Left ventricle myocardium inferior (tissue), 1 donor: ENCODE data around the gene COMP. TPM values are rescaled to one million over a fixed set of nuclear protein-coding genes. Genes with fewer than 3 reads are reported as not detected.

Experiments
- DNase-seq: peaks from one replicate; pipeline ENCODE4 v3.0.0-alpha.2; 2020
- H3K27ac ChIP-seq: fragments of 200-600 bp; replicated peaks from 2 replicates; pipeline ENCODE4 v1.8.0; 2021
- H3K27me3 ChIP-seq: fragments of 200-600 bp; 2 replicates; pipeline ENCODE4 v1.8.0; 2021; ENCODE audit warnings: low read depth
- H3K36me3 ChIP-seq: fragments of 200-600 bp; 2 replicates; pipeline ENCODE4 v1.8.0; 2021
- H3K4me1 ChIP-seq: fragments of 200-600 bp; 2 replicates; pipeline ENCODE4 v1.8.0; 2021
- H3K4me3 ChIP-seq: fragments of 200-600 bp; 2 replicates; pipeline ENCODE4 v1.8.0; 2021; ENCODE audit warnings: mild to moderate bottlenecking, moderate library complexity
- H3K9me3 ChIP-seq: fragments of 200-600 bp; replicated peaks from 2 replicates; pipeline ENCODE4 v1.8.0; 2021
- intact Hi-C: fragments of 100-400 bp; cut with micrococcal nuclease; formaldehyde crosslinking; loops from one replicate; pipeline ENCODE4 v1.11.0; 2022
- total RNA-seq: library from RNA; stranded (reverse); fragmentation: NEBNext Ultra II Directional; extraction: Animal tissue kit (Norgen Biotek cat#: 25700); gene quantifications from one replicate; pipeline ENCODE4 v1.2.1, GENCODE V29; 2021
- TF ChIP-seq, protein P1 (sequence below): fragments of 200-600 bp; IDR thresholded peaks from 2 replicates; pipeline ENCODE4 v1.8.0; 2021; ENCODE audit warnings: antibody characterized with exemption, mild to moderate bottlenecking, borderline replicate concordance
- donor health status: DM: no; HTN: yes; CAD: no; lungs with severe emphysema.

Gene COMP
- total RNA-seq, 1 donor from 2014 or later: 1.2 TPM

- H3K9me3 ChIP-seq: no peaks in the 10 kb centered on the region
- H3K36me3 ChIP-seq: no peaks in the 10 kb centered on the region
- TF ChIP-seq, protein P1, sequence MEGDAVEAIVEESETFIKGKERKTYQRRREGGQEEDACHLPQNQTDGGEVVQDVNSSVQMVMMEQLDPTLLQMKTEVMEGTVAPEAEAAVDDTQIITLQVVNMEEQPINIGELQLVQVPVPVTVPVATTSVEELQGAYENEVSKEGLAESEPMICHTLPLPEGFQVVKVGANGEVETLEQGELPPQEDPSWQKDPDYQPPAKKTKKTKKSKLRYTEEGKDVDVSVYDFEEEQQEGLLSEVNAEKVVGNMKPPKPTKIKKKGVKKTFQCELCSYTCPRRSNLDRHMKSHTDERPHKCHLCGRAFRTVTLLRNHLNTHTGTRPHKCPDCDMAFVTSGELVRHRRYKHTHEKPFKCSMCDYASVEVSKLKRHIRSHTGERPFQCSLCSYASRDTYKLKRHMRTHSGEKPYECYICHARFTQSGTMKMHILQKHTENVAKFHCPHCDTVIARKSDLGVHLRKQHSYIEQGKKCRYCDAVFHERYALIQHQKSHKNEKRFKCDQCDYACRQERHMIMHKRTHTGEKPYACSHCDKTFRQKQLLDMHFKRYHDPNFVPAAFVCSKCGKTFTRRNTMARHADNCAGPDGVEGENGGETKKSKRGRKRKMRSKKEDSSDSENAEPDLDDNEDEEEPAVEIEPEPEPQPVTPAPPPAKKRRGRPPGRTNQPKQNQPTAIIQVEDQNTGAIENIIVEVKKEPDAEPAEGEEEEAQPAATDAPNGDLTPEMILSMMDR: no peak
- H3K4me1 ChIP-seq: peaks cover 36% of the 10 kb centered on the region
- DNase-seq: peak; percentile 73
- peaks cover 89% of the 10 kb centered on the region for H3K27me3 ChIP-seq
- peak overlapping the region; percentile 45 for H3K4me3 ChIP-seq
- intact Hi-C loops: no loop called here
- no peak overlapping the region for H3K27ac ChIP-seq
Measured at GRCh38 chr19:18785179-18786124, 5.7 kb downstream of the COMP start.

- Histone ChIP-seq H3K4me1 (peaks cover 29% of the 10 kb centered on the region), H3K9me3 (no peaks in the 10 kb centered on the region), H3K36me3 (no peaks in the 10 kb centered on the region), H3K27me3 (peaks cover 86% of the 10 kb centered on the region), H3K27ac (no peak overlapping the region), H3K4me3 (no peak overlapping the region)
- no peak for DNase-seq
- intact Hi-C loops: no loop called here
- TF ChIP-seq, protein P1: no peak
Measured at GRCh38 chr19:18784786-18785120, 6.4 kb downstream of the COMP start.

DNA sequence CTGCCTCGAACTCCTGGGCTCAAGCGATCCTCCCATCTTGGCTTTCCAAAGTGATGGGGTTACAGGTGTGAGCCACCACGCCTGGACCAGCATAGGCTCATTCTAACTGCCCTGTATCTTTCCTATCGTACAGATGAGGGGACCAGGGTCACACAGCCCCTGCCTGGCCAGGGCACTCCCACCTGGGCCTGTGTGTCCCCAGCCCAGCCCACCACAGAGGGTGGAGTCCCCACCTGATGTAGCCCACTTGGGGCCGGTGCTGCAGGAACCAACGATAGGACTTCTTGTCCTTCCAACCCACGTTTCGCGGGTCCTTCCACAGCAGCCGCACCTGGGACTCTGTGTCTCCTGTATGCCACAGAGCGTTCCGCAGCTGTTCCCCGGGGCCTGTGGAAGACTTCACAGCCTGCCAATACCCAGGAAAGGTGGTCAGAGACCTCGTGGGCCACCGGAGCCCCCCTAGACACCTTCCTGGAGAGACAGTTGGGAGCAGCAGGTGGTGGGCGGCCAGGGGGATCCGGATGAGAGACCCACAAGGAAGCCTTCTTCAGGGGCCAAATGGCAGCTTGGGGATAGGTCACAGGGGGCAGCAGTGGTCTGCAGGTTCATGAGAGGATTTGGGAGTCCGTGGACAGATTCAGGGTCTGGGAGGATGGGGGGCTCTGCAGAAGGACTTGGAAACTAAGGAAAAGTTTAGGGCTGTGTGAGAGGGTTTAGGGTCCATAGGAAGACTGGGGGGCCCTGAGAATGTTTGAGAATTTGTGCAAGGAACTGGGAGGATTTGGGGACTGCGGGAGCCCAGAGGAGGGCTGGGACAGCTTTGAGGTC is 6.9 kb downstream of the COMP start:
- Histone ChIP-seq H3K27ac (no peak overlapping the region), H3K36me3 (no peaks in the 10 kb centered on the region), H3K9me3 (no peaks in the 10 kb centered on the region), H3K27me3 (peaks cover 80% of the 10 kb centered on the region), H3K4me1 (peaks cover 23% of the 10 kb centered on the region), H3K4me3 (no peak overlapping the region)
- DNase-seq: no peak
- intact Hi-C loops: no loop called here
- TF ChIP-seq, protein P1: no peak

DNA sequence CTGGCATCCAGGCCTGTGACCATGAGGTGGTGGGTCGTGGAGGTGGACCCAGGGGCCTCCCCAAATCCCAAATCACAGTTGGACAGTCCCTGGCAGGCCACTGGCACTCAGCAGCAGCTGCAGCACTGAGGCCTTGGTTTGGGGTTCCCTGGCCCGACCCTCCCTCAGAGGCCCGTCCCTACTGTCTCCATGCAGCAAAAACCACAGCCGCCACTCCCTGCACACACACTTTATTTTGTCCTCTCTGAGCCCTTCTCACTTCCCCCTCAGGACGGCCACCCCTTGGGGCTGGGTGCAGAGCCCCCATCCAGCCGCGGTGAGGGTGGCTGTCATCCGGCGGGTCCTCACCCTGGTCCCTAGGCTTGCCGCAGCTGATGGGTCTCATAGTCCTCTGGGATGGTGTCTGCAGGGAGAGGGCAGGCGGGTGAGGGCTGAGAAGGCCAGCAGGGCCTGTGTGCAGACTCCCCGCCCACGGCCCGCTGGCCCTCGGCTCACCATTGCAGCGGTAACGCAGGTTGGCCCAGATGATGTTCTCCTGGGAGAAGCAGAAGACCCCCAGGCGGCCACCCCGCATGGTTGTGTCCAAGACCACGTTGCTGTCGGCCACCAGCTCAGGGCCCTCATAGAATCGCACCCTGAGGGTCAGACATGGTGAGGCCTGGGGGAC is 8.4 kb downstream of the COMP start:
- no peak overlapping the region for H3K4me3 ChIP-seq
- no peaks in the 10 kb centered on the region for H3K36me3 ChIP-seq
- H3K9me3 ChIP-seq: no peaks in the 10 kb centered on the region
- H3K27me3 ChIP-seq: peaks cover 71% of the 10 kb centered on the region
- DNase-seq: no peak
- TF ChIP-seq, protein P1: no peak
- H3K4me1 ChIP-seq: peaks cover 12% of the 10 kb centered on the region
- intact Hi-C loops: no loop called here
- H3K27ac ChIP-seq: no peak overlapping the region

DNA sequence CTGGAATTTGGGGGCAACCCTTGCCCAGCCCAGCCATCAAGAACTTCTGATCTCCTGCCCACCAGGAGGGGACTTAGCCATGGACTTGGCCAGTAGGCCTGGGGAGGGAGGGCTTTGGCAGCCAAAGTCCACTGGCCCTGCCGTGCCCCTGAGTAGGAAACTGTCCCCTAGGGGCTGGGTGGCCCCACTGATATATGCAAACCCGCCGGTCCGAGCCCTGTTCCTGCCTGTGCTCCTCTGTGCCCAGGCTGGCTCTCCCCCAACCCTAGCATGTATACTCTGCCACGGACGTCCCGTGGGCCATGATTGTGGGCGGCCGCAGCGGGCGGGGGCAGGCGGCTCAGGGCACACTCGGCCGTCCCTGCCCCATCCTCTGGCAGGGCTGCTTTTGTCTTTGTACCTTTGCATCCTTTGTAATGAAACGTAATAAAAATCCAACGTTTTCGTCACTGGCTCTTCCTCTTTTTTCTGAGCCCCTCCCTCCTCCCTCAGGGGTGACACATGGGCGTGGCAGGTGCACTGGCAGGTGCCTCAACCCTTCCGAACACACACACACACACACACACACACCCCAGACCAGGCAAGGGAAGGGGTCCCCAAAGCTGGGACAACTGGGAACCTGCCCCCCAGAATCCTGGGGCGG is 9.1 kb downstream of the COMP start:
- Histone ChIP-seq H3K4me1 (peaks cover 12% of the 10 kb centered on the region), H3K27me3 (peaks cover 65% of the 10 kb centered on the region), H3K36me3 (no peaks in the 10 kb centered on the region), H3K27ac (no peak overlapping the region), H3K9me3 (no peaks in the 10 kb centered on the region), H3K4me3 (no peak overlapping the region)
- intact Hi-C loops: no loop called here
- no peak for DNase-seq
- TF ChIP-seq, protein P1: no peak
